OCI-LY1 (cell line): ENCODE data around the gene NDRG2.

Source experiments
- EZH2 ChIP-seq: fragments of 200-600 bp; sonication (generic), shearing (Covaris generic); IDR thresholded peaks from 2 replicates; pipeline ENCODE4 v1.8.0; 2017; ENCODE audit warnings: borderline replicate concordance, mixed run types, mild to moderate bottlenecking, antibody characterized with exemption, low read length, moderate library complexity, mixed read lengths
- TF ChIP-seq, protein P1 (sequence below): fragments of 200-600 bp; sonication (generic), shearing (Covaris generic); IDR thresholded peaks from 2 replicates; pipeline ENCODE4 v1.5.1; 2017; ENCODE audit warnings: mild to moderate bottlenecking, antibody characterized with exemption, low read length, moderate library complexity, mixed read lengths

GRCh38 chr14:20978687-20979086 is 46.2 kb downstream of the NDRG2 start:
- TF ChIP-seq, protein P1, sequence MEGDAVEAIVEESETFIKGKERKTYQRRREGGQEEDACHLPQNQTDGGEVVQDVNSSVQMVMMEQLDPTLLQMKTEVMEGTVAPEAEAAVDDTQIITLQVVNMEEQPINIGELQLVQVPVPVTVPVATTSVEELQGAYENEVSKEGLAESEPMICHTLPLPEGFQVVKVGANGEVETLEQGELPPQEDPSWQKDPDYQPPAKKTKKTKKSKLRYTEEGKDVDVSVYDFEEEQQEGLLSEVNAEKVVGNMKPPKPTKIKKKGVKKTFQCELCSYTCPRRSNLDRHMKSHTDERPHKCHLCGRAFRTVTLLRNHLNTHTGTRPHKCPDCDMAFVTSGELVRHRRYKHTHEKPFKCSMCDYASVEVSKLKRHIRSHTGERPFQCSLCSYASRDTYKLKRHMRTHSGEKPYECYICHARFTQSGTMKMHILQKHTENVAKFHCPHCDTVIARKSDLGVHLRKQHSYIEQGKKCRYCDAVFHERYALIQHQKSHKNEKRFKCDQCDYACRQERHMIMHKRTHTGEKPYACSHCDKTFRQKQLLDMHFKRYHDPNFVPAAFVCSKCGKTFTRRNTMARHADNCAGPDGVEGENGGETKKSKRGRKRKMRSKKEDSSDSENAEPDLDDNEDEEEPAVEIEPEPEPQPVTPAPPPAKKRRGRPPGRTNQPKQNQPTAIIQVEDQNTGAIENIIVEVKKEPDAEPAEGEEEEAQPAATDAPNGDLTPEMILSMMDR: no peak
- TF ChIP-seq EZH2: no peak
